Stomach (tissue), 4 donors: ENCODE measurements around the gene RENBP.

Source experiments
- POLR2A ChIP-seq, 4 donors: fragments of 450-650 bp; IDR thresholded peaks; one replicate each; pipeline ENCODE4 v1.6.1; 2016; ENCODE audit warnings: antibody characterized with exemption in 4 of 4, control low read depth in 2 of 4, mild to moderate bottlenecking in 1 of 4, moderate library complexity in 1 of 4
- POLR2AphosphoS5 ChIP-seq, 3 donors: sonication (generic); formaldehyde crosslinking; IDR thresholded peaks; one replicate each; pipeline ENCODE4 v1.6.1; 2016; ENCODE audit warnings: antibody characterized with exemption in 3 of 3
- TF ChIP-seq, protein P1 (sequence below), 7 experiments: fragments of 450-650 bp in 4 of 7; fragments of 200-600 bp in 3 of 7; sonication (generic) in 3 of 7; IDR thresholded peaks; one replicate each; pipeline ENCODE4 v1.5.1; 2016 to 2019; ENCODE audit warnings: antibody characterized with exemption in 7 of 7, control low read depth in 2 of 7, mild to moderate bottlenecking in 1 of 7

DNA sequence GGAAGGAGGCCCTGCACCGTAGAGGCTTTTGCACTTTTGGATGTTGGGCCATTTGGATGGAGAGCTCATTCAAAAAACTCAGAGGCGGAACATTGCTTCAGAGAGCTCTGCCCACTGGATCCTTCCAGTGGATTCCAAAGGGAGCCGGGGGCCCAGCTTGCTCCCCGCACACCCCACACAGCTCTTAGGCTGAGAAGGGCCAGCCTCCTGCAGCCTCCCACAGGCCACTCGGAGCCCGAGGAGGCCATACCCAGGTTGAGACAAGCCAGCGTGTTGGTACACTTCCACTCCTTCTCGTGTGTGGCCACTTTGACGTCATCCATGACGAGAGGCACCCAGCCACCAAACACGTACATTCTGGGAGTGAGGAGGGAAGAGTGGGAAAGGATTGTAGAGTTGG is 16.8 kb upstream of the RENBP start:
- TF ChIP-seq POLR2AphosphoS5 (IDR thresholded peaks at IDR 0.05) (no peak), POLR2A (IDR thresholded peaks at IDR 0.05) (no peak)
- TF ChIP-seq, protein P1, sequence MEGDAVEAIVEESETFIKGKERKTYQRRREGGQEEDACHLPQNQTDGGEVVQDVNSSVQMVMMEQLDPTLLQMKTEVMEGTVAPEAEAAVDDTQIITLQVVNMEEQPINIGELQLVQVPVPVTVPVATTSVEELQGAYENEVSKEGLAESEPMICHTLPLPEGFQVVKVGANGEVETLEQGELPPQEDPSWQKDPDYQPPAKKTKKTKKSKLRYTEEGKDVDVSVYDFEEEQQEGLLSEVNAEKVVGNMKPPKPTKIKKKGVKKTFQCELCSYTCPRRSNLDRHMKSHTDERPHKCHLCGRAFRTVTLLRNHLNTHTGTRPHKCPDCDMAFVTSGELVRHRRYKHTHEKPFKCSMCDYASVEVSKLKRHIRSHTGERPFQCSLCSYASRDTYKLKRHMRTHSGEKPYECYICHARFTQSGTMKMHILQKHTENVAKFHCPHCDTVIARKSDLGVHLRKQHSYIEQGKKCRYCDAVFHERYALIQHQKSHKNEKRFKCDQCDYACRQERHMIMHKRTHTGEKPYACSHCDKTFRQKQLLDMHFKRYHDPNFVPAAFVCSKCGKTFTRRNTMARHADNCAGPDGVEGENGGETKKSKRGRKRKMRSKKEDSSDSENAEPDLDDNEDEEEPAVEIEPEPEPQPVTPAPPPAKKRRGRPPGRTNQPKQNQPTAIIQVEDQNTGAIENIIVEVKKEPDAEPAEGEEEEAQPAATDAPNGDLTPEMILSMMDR (IDR thresholded peaks at IDR 0.05): no peak
